ENCODE measurements around the gene COX17. TPM values are rescaled to one million over a fixed set of nuclear protein-coding genes. Genes with fewer than 3 reads are reported as not detected.

Gene COX17
- polyA plus RNA-seq, 2 of the 4 experiments (the other 2 are of a cell fraction) = 79.0 to 149 TPM

GRCh38 chr3:119632829-119633228 lies 44.4 kb downstream of the COX17 start:
- no peak for ATAC-seq
- no peak for TF ChIP-seq ATOH8 (CRISPR knock-in tag; IDR thresholded peaks at IDR 0.05; ENCODE audit: low read depth)
- TF ChIP-seq, protein P1, sequence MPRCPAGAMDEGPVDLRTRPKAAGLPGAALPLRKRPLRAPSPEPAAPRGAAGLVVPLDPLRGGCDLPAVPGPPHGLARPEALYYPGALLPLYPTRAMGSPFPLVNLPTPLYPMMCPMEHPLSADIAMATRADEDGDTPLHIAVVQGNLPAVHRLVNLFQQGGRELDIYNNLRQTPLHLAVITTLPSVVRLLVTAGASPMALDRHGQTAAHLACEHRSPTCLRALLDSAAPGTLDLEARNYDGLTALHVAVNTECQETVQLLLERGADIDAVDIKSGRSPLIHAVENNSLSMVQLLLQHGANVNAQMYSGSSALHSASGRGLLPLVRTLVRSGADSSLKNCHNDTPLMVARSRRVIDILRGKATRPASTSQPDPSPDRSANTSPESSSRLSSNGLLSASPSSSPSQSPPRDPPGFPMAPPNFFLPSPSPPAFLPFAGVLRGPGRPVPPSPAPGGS (IDR thresholded peaks at IDR 0.05) = no peak
- no peak for TF ChIP-seq NFE2L2 (conservative IDR thresholded peaks at IDR 0.05; ENCODE audit: low read length)
- TF ChIP-seq MYC (IDR thresholded peaks at IDR 0.05; ENCODE audit: borderline replicate concordance, low read length) = no peak
- no peak for TF ChIP-seq CBX2 (IDR thresholded peaks at IDR 0.05; ENCODE audit: borderline replicate concordance, low read depth)
- no peak for TF ChIP-seq KDM1A (IDR thresholded peaks at IDR 0.05; ENCODE audit: low read depth)
- WGBS (ENCODE audit: missing lambda C conversion rate) = 47% methylated on average over 4 of the region's 4 CpGs
- no peak for DNase-seq (ENCODE audit: low read depth in 1 of 2, low spot score in 1 of 2)
- no peak for FAIRE-seq
- ChIA-PET POLR2A (no interaction called here), CTCF (no interaction called here)
- H3K4me1 ChIP-seq = peaks cover 22% of the 10 kb centered on the region
- H3K4me2 ChIP-seq = no peak overlapping the region
- H3K9me3 ChIP-seq = no peaks in the 10 kb centered on the region
- no peak overlapping the region for H3K27ac ChIP-seq
- no peak overlapping the region for H3K4me3 ChIP-seq

GRCh38 chr3:119632216-119632615 lies 45.0 kb downstream of the COX17 start:
- H3K4me2 ChIP-seq = no peak overlapping the region
- no peak for DNase-seq (ENCODE audit: low read depth in 1 of 2, low spot score in 1 of 2)
- TF ChIP-seq EHMT2 (IDR thresholded peaks at IDR 0.05; ENCODE audit: low read depth) (no peak), ATOH8 (CRISPR knock-in tag; IDR thresholded peaks at IDR 0.05; ENCODE audit: low read depth) (no peak), HDAC2 (IDR thresholded peaks at IDR 0.05) (no peak), TP53 (CRISPR knock-in tag; IDR thresholded peaks at IDR 0.05) (no peak), JUNB (IDR thresholded peaks at IDR 0.05) (no peak), CTCF (IDR thresholded peaks at IDR 0.05) (no peak), CBX8 (IDR thresholded peaks at IDR 0.05) (no peak), RARB (CRISPR knock-in tag; IDR thresholded peaks at IDR 0.05) (no peak), MAZ (IDR thresholded peaks at IDR 0.05; ENCODE audit: borderline replicate concordance, low read depth, low read length) (no peak), POLR2AphosphoS2 (conservative IDR thresholded peaks at IDR 0.05; ENCODE audit: low read length) (no peak), HEYL (CRISPR knock-in tag; IDR thresholded peaks at IDR 0.05) (no peak), HOXB13 (CRISPR knock-in tag; IDR thresholded peaks at IDR 0.05; ENCODE audit: low read depth) (no peak), NPAS2 (CRISPR knock-in tag; IDR thresholded peaks at IDR 0.05; ENCODE audit: borderline replicate concordance) (no peak), SREBF2 (IDR thresholded peaks at IDR 0.05) (no peak)
- TF ChIP-seq, protein P1 (IDR thresholded peaks at IDR 0.05) = no peak
- TF ChIP-seq, protein P2, sequence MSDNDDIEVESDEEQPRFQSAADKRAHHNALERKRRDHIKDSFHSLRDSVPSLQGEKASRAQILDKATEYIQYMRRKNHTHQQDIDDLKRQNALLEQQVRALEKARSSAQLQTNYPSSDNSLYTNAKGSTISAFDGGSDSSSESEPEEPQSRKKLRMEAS (IDR thresholded peaks at IDR 0.05) = no peak
- WGBS (ENCODE audit: missing lambda C conversion rate) = 67% methylated on average over 4 of the region's 4 CpGs
- ChIA-PET POLR2A (no interaction called here), CTCF (interaction anchor here (0.6 kb wide), 1 partner anchor 20 kb away, joined by 4 read pairs; no protein-coding TSS in a partner anchor)
- no peak overlapping the region for H3K4me3 ChIP-seq
- no peak for FAIRE-seq
- no peak for ATAC-seq
- no peaks in the 10 kb centered on the region for H3K9me3 ChIP-seq
- peaks cover 16% of the 10 kb centered on the region; the same call in 2 of the 3 replicates for H3K4me1 ChIP-seq
- H3K27ac ChIP-seq = no peak overlapping the region
